ENCODE measurements around the gene EPHA4. TPM values are rescaled to one million over a fixed set of nuclear protein-coding genes. Genes with fewer than 3 reads are reported as not detected.

Gene EPHA4
- polyA plus RNA-seq, 2 of the 4 experiments (the other 2 are of a cell fraction), result 0.54 to 1.1 TPM

DNA sequence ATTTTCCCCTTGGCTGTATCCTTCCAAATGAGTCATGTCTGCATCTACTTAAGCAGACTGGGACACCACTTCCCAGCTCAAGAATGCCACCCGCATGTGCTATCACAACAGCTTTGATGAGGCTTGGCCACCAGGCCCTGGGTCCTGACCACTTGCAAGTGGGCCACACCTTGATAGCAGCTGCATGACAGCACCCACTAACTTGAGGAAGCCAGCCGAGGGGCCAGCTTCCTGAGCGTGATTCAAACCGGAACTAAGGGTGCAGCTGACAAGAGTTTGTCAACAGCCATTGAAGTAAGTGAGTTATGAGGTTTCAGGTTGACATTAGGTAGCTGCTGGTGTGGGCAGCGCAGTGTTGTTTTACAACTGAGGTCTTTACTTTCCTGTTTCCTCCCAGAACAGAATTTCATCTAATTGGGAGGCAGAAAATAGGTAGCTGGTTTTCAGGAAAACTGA, 54.4 kb downstream of the EPHA4 start:
- CTCF ChIA-PET, result no interaction called here
- H3K4me3 ChIP-seq, result no peak overlapping the region

GRCh38 chr2:221517146-221517695, 54.9 kb downstream of the EPHA4 start:
- no peak overlapping the region for H3K27ac ChIP-seq
- ATAC-seq, result no peak
- H3K4me3 ChIP-seq, result no peak overlapping the region
- 42% methylated on average over 4 of the region's 4 CpGs for WGBS (ENCODE audit: missing lambda C conversion rate)
- ChIA-PET POLR2A (no interaction called here), CTCF (no interaction called here)
- no peak overlapping the region for H3K4me2 ChIP-seq
- no peaks in the 10 kb centered on the region for H3K4me1 ChIP-seq
- no peak for DNase-seq (ENCODE audit: low read depth in 1 of 2, low spot score in 1 of 2)
- FAIRE-seq, result no peak
- TF ChIP-seq ZSCAN20 (CRISPR knock-in tag; IDR thresholded peaks at IDR 0.05), result no peak
- TF ChIP-seq TFCP2L1 (CRISPR knock-in tag; IDR thresholded peaks at IDR 0.05), result no peak
- TF ChIP-seq CEBPB (IDR thresholded peaks at IDR 0.05), result no peak
- no peak for TF ChIP-seq FOSL2 (IDR thresholded peaks at IDR 0.05)
- no peak for TF ChIP-seq FOSL2 (CRISPR knock-in tag; IDR thresholded peaks at IDR 0.05)
- TF ChIP-seq ESRRA (IDR thresholded peaks at IDR 0.05; ENCODE audit: borderline replicate concordance, low read length), result no peak
- TF ChIP-seq CHD2 (IDR thresholded peaks at IDR 0.05; ENCODE audit: low read length, partially characterized antibody), result no peak
- TF ChIP-seq RARB (CRISPR knock-in tag; IDR thresholded peaks at IDR 0.05), result no peak
- no peak for TF ChIP-seq TP53 (CRISPR knock-in tag; IDR thresholded peaks at IDR 0.05)
- no peak for TF ChIP-seq USF2 (IDR thresholded peaks at IDR 0.05)
- no peak for TF ChIP-seq BCL3 (IDR thresholded peaks at IDR 0.05)
- TF ChIP-seq, protein P1, sequence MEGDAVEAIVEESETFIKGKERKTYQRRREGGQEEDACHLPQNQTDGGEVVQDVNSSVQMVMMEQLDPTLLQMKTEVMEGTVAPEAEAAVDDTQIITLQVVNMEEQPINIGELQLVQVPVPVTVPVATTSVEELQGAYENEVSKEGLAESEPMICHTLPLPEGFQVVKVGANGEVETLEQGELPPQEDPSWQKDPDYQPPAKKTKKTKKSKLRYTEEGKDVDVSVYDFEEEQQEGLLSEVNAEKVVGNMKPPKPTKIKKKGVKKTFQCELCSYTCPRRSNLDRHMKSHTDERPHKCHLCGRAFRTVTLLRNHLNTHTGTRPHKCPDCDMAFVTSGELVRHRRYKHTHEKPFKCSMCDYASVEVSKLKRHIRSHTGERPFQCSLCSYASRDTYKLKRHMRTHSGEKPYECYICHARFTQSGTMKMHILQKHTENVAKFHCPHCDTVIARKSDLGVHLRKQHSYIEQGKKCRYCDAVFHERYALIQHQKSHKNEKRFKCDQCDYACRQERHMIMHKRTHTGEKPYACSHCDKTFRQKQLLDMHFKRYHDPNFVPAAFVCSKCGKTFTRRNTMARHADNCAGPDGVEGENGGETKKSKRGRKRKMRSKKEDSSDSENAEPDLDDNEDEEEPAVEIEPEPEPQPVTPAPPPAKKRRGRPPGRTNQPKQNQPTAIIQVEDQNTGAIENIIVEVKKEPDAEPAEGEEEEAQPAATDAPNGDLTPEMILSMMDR (IDR thresholded peaks at IDR 0.05), result no peak
- no peak for TF ChIP-seq JUNB (IDR thresholded peaks at IDR 0.05)
- TF ChIP-seq MAFK (IDR thresholded peaks at IDR 0.05; ENCODE audit: partially characterized antibody), result no peak
- no peaks in the 10 kb centered on the region for H3K9me3 ChIP-seq

More for the DNA sequence above, 54.4 kb downstream of the EPHA4 start:
- FAIRE-seq (no peak), DNase-seq (ENCODE audit: low read depth in 1 of 2, low spot score in 1 of 2) (peak in 1 of 2 experiments; percentile 37), ATAC-seq (no peak)
- TF ChIP-seq CBX8 (IDR thresholded peaks at IDR 0.05) (no peak), REST (IDR thresholded peaks at IDR 0.05) (no peak)
- WGBS (ENCODE audit: missing lambda C conversion rate), result 21% methylated on average over 5 of the region's 5 CpGs
- H3K4me1 ChIP-seq, result no peaks in the 10 kb centered on the region
- H3K4me2 ChIP-seq, result no peak overlapping the region
- H3K27ac ChIP-seq, result no peak overlapping the region
- POLR2A ChIA-PET, result no interaction called here
- no peaks in the 10 kb centered on the region for H3K9me3 ChIP-seq

- Histone ChIP-seq H3K4me3 (no peak overlapping the region), H3K4me1 (no peaks in the 10 kb centered on the region), H3K9me3 (no peaks in the 10 kb centered on the region), H3K27ac (no peak overlapping the region), H3K4me2 (no peak overlapping the region)
- ATAC-seq (no peak), FAIRE-seq (no peak), DNase-seq (ENCODE audit: low read depth in 1 of 2, low spot score in 1 of 2) (no peak)
- POLR2A ChIA-PET, result no interaction called here
- 24% methylated on average over 1 of the region's 1 CpG for WGBS (ENCODE audit: missing lambda C conversion rate)
- CTCF ChIA-PET, result no interaction called here
- no peak for TF ChIP-seq MAZ (IDR thresholded peaks at IDR 0.05; ENCODE audit: borderline replicate concordance, low read depth, low read length)
- no peak for TF ChIP-seq PHF8 (IDR thresholded peaks at IDR 0.05; ENCODE audit: borderline replicate concordance, low read depth)
- no peak for TF ChIP-seq ZC3H11A (IDR thresholded peaks at IDR 0.05)
- no peak for TF ChIP-seq TFCP2L1 (CRISPR knock-in tag; IDR thresholded peaks at IDR 0.05)
- no peak for TF ChIP-seq RARB (CRISPR knock-in tag; IDR thresholded peaks at IDR 0.05)
- TF ChIP-seq, protein P2, sequence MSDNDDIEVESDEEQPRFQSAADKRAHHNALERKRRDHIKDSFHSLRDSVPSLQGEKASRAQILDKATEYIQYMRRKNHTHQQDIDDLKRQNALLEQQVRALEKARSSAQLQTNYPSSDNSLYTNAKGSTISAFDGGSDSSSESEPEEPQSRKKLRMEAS (IDR thresholded peaks at IDR 0.05), result no peak
- TF ChIP-seq POLR2AphosphoS2 (conservative IDR thresholded peaks at IDR 0.05; ENCODE audit: low read length), result no peak
- no peak for TF ChIP-seq RNF2 (IDR thresholded peaks at IDR 0.05; ENCODE audit: borderline replicate concordance, low read depth)
- no peak for TF ChIP-seq MAFK (IDR thresholded peaks at IDR 0.05; ENCODE audit: partially characterized antibody)
- no peak for TF ChIP-seq JUN (IDR thresholded peaks at IDR 0.05)
- no peak for TF ChIP-seq FOSL2 (IDR thresholded peaks at IDR 0.05)
- TF ChIP-seq FOSL2 (CRISPR knock-in tag; IDR thresholded peaks at IDR 0.05), result no peak
These were observed 56.2 kb downstream of the EPHA4 start for GRCh38 chr2:221515864-221516263.
